HCEC 1CT (cell line): ENCODE measurements around the gene PSRC1.

Experiments
- DNase-seq: peaks from one replicate; pipeline ENCODE4 v3.0.0-alpha.2; 2017

The PSRC1 gene

DNA sequence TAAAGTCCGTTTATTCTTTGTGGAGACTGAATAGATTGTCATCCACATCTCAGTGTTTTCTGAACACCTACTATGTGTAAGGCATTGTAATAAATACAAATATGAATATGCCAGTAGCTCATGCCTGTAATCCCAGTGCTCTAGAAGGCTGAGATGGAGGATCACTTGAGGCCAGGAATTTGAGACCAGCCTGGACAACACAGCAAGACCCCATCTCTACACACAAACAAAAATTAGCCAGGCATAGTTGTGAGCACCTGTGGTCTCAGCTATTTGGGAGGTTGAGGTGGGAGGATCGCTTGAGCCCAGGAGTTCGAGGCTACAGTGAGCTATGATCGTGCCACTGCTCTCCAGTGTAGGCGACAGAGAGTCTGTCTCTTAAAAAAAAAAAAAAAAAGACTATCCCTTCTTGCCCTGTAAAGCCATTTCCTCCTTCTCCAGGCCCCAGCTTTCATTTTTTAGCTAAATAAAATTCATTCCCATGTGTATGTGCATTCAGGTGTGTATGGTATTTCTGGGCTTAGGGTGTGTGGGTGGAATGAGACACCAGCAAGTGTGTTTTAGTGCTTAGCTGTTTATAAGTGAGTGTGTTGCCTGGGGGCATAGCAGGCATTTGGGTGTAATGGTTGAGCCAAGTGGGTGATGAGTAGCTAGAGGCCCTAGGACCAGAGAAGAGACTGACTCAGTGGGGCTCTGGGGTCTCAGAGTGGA lies 25.8 kb downstream of the PSRC1 start:
- no peak for DNase-seq

- no peak for DNase-seq
Measured at GRCh38 chr1:109256085-109256484, 26.9 kb downstream of the PSRC1 start.

DNA sequence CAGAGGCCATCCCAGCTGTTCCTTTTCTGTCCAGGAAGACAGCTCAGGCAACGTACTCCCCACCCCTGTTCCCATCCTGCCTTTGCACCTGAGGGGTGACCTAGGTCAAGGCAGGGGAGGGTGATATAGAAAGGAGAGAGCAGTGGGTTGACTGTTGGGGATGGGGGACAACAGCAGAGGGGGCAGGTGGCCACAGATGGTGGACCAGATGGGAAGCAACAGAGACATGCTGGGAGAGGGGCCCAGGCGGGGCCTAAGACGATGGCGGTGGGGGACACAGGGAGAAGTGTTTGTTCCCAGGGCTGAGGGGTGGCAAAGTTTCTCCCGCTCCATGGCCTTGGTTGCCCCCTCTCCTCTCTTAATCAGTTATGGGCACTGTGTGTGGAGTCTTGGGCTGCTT lies 27.3 kb downstream of the PSRC1 start:
- DNase-seq: no peak

GRCh38 chr1:109255097-109255651 lies 27.8 kb downstream of the PSRC1 start:
- DNase-seq: no peak

DNA sequence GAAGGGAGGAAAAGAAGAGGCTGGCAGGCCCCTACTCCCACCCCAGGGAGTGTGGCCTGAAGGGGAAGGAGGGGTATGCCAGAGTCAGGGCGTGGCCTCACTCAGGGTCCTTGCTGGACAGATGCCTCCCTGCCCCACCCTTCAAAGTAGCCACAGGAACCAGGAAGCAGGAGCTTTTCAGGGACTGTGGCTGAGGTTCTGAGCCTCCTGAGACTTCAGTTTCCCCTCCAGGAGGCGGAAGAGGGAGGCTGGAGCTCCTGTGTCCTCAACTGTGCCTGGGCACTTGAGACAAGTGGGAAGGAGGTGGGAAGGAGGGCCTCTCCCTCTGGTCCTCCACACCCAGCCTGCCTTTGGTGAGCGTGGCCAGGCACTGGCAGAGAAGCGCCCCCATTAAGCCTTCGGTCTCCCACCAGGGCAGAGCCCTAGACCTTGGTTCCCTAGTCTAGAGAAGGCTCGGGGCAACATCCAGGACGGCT lies 28.3 kb downstream of the PSRC1 start:
- DNase-seq: no peak

GRCh38 chr1:109253803-109254620 lies 28.9 kb downstream of the PSRC1 start:
- DNase-seq: no peak

DNA sequence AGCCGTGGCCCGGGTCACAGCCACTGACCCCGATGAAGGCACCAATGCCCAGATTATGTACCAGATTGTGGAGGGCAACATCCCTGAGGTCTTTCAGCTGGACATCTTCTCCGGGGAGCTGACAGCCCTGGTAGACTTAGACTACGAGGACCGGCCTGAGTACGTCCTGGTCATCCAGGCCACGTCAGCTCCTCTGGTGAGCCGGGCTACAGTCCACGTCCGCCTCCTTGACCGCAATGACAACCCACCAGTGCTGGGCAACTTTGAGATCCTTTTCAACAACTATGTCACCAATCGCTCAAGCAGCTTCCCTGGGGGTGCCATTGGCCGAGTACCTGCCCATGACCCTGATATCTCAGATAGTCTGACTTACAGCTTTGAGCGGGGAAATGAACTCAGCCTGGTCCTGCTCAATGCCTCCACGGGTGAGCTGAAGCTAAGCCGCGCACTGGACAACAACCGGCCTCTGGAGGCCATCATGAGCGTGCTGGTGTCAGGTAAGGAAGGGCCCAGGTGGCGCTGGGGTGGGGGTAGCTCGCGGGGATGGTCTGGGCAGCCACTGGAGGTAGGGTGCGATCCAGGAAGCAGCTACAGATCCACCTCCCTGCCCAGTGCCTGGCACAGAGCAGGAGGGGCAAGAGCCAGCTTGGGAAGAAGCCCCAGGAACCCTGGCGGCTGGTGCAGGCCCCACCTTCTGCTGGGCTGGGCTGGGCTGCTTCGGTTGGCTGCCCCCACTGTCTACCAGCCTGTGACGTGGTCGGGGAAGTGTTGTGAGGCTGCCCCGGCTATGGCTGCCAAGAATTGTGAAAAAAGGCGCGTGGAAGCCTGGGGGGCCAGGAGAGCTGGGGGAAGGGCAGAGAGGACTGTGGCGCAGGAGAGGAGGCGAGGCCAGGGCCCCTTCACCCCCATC lies 29.8 kb downstream of the PSRC1 start:
- no peak for DNase-seq

DNA sequence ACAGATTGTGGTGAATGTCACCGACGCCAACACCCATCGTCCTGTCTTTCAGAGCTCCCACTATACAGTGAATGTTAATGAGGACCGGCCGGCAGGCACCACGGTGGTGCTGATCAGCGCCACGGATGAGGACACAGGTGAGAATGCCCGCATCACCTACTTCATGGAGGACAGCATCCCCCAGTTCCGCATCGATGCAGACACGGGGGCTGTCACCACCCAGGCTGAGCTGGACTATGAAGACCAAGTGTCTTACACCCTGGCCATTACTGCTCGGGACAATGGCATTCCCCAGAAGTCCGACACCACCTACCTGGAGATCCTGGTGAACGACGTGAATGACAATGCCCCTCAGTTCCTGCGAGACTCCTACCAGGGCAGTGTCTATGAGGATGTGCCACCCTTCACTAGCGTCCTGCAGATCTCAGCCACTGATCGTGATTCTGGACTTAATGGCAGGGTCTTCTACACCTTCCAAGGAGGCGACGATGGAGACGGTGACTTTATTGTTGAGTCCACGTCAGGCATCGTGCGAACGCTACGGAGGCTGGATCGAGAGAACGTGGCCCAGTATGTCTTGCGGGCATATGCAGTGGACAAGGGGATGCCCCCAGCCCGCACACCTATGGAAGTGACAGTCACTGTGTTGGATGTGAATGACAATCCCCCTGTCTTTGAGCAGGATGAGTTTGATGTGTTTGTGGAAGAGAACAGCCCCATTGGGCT lies 30.6 kb downstream of the PSRC1 start:
- DNase-seq: no peak

DNA sequence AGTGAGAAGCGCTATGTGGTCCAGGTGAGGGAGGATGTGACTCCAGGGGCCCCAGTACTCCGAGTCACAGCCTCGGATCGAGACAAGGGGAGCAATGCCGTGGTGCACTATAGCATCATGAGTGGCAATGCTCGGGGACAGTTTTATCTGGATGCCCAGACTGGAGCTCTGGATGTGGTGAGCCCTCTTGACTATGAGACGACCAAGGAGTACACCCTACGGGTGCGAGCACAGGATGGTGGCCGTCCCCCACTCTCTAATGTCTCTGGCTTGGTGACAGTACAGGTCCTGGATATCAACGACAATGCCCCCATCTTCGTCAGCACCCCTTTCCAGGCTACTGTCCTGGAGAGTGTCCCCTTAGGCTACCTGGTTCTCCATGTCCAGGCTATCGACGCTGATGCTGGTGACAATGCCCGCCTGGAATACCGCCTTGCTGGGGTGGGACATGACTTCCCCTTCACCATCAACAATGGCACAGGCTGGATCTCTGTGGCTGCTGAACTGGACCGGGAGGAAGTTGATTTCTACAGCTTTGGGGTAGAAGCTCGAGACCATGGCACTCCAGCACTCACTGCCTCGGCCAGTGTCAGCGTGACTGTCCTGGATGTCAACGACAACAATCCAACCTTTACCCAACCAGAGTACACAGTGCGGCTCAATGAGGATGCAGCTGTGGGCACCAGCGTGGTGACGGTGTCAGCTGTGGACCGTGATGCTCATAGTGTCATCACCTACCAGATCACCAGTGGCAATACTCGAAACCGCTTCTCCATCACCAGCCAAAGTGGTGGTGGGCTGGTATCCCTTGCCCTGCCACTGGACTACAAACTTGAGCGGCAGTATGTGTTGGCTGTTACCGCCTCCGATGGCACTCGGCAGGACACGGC lies 31.4 kb downstream of the PSRC1 start:
- no peak for DNase-seq

DNA sequence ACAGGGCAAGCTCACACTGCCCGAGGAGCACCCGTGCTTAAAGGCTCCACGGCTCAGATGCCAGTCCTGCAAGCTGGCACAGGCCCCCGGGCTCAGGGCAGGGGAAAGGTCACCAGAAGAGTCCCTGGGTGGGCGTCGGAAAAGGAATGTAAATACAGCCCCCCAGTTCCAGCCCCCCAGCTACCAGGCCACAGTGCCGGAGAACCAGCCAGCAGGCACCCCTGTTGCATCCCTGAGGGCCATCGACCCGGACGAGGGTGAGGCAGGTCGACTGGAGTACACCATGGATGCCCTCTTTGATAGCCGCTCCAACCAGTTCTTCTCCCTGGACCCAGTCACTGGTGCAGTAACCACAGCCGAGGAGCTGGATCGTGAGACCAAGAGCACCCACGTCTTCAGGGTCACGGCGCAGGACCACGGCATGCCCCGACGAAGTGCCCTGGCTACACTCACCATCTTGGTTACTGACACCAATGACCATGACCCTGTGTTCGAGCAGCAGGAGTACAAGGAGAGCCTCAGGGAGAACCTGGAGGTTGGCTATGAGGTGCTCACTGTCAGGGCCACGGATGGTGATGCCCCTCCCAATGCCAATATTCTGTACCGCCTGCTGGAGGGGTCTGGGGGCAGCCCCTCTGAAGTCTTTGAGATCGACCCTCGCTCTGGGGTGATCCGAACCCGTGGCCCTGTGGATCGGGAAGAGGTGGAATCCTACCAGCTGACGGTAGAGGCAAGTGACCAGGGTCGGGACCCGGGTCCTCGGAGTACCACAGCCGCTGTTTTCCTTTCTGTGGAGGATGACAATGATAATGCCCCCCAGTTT lies 32.3 kb downstream of the PSRC1 start:
- DNase-seq: no peak

GRCh38 chr1:109249654-109250401 lies 33.1 kb downstream of the PSRC1 start:
- DNase-seq: no peak

- DNase-seq: peak; percentile 29
Measured at GRCh38 chr1:109248797-109249629, 33.9 kb downstream of the PSRC1 start, which contains the start of gene CELSR2. CELSR2 (plus strand) TSS chr1:109249539; CDS start chr1:109250080, 541 bp downstream.

DNA sequence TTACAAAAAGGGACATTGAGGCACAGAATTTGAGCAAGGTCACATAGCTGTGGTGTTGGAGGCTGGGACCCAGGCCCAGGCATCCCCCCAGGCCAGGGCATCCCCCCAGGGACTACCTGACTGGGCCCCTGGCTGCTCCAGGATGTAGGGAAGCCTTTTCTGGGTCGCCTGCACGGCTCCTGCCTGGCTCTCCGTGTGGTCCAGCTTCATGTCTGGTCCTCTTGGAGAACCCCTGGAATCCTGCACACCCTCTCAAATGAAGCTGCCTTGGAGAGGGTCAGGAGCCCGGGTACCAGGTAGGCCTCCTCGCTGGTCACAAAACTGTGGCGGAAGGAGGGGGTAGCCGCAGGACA lies 34.5 kb downstream of the PSRC1 start:
- DNase-seq: no peak

GRCh38 chr1:109247401-109248365 lies 35.3 kb downstream of the PSRC1 start:
- DNase-seq: no peak

DNA sequence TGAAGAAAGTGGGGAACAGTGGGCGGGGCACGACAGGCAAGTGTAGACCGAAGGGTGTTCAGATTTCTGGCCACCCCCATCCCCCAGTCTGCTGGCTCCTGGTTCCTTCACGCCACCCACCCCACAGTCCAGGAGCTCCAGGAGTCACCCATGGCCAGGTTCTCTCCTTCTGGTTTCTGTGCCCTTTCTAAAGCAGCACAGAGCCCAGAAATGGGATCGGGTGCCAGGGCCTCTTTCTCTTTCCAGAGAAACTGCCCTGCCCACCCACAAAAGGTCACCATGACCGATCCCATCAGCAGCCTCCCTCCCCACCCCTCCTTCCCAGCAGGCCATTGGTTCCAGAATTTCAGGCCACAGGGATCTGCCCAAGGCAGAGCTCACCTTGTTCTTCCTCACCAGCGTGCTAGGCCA lies 36.8 kb downstream of the PSRC1 start:
- DNase-seq: no peak

- DNase-seq: no peak
Measured at GRCh38 chr1:109243860-109244552, 38.9 kb downstream of the PSRC1 start.

DNA sequence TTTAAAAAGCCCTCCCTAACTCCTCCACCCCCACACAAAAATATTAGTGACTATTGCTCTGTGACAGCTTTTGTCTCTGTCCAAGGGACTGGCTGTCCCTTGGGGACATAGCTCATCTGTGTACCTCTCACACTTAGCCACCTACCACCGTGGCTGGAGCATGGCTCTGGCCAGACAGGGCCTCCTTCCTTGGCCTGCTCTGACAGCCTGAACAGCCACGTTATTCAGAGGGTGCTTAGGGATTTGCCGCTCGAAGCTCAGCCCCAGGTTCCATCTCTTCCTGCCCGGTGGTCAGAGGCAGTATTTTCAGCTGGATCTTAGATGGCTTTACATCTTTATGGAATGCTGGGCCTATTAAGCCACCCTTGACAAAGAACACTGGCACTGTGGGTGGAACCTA lies 39.7 kb downstream of the PSRC1 start:
- no peak for DNase-seq
